Stimulated activated CD4-positive, alpha-beta T cell treated with anti-CD3 and anti-CD28 coated beads, Interleukin-2, amount 100 ng/mL, for 4 hours (primary cell): ENCODE data around the gene NCKAP5.

Experiments
- DNase-seq: peaks from one replicate; pipeline ENCODE4 v3.0.0-alpha.2; 2020; ENCODE audit warnings: low read depth

NCKAP5 gene

DNA sequence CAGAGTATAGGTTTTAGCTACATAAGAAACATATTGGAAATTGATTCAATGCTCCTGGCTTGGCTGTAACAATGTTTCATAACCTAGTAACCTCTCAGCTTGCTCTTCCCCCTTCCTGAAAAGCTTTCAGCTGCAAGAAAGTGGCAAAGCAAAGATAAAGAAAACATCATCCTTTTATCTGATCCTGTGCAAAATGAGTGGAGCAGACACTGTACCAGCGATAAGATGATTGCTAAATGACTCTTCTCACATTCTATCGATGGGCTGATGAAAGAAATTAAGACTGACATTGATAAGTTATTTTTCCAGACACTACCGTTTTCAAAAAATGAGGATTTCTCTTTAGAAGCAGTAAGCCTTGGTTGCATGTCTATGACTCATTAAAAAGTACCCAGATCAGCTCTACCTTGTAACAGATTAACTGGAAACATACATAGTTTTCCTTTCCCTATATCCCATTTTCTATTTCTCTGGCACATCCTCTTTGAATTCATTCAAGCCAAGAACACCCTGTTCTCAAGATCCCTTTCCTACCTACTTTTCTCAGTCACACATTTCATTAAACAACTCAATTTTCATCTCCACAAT, 811.2 kb downstream of the NCKAP5 start:
- DNase-seq: no peak

DNA sequence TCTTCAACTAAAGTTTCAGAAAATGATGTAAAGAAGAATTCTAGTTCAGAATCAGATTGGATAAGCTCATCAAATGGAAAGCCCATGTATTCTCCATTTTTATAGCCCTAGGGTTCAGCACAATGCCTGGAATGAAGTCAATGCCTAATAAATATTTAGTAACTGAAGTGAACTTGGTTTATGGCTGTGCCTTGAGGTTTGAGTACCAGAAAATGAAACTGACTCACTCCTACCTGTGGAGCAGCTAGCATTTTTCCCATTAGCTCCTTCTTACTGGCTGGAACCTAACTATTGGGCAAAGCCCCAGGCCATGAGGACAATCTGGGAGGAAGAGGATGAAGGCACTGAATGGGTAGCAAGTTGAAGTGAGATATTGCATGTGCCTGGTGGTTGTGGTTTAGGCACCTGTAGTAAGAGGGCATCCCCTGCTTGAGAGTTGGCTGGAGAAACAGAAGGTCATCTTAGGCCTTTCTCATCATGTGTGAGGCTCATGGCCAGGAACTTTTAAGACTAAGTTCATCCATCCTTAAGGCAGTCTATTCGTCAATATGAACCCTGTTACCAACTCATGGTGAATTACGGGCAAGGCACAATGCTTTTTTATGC, 813.3 kb downstream of the NCKAP5 start:
- DNase-seq: no peak

DNA sequence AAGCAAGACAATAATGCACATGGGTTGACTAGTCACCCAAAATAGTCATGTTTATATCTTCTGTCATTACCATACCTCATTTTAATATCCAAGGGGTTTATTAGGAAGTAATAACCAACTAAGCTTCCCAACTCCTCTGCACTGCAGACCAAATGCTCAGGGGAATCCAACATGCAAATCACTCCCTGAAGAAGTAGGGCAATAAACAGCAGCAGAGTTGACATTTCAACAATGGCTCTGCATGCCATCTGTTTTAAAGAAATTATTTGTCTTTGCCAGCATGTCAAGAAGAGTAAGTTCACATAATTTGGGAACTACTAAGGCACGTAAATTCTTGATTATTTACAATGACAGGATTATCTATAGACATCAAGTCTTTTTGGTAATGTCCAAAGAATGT, 813.9 kb downstream of the NCKAP5 start:
- DNase-seq: no peak

GRCh38 chr2:132752421-132753206, 815.6 kb downstream of the NCKAP5 start:
- no peak for DNase-seq

GRCh38 chr2:132751836-132752235, 816.4 kb downstream of the NCKAP5 start:
- DNase-seq: no peak

GRCh38 chr2:132750606-132751005, 817.7 kb downstream of the NCKAP5 start:
- DNase-seq: no peak

- no peak for DNase-seq
These were observed 821.2 kb downstream of the NCKAP5 start for GRCh38 chr2:132747046-132747445.

DNA sequence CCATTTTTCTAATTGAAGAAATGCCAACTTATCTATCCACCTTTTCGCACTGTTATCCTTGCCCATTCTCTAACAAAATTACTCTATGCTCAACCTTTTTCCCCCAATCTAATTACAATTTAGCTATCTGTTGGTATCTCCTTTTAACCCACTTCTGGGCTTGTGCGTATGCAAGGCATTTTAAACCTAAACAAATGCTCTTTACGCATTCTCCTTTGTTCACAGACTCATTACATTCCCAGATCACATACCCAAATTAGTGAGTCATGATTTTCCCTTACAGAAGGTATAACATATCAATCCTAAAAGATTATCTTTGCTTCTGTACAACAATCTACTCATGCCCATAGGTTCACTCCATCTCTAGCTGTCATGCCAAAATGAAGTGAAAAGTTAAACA, 826.5 kb downstream of the NCKAP5 start:
- DNase-seq: no peak

GRCh38 chr2:132740081-132740720, 828.1 kb downstream of the NCKAP5 start:
- DNase-seq: no peak

DNA sequence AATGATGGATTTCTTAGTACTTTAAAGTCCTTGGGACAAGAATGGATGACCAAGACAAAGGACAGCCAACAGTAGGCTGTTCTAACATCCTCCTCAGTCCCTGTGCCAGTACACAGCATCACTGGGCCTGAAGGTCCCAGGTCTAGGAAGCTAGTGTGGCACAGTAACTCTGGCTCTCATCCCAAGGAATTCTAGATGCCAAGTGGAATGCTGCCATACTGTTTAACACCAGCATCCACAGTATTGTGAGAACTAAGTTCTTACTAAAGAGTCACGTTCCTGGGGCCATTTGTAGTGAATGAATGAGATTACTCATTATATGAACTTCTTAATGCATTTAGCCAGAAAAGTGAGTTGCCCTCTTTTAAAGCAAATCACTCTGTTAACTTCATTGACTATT, 830.0 kb downstream of the NCKAP5 start:
- no peak for DNase-seq

GRCh38 chr2:132736059-132736458, 832.2 kb downstream of the NCKAP5 start:
- no peak for DNase-seq

DNA sequence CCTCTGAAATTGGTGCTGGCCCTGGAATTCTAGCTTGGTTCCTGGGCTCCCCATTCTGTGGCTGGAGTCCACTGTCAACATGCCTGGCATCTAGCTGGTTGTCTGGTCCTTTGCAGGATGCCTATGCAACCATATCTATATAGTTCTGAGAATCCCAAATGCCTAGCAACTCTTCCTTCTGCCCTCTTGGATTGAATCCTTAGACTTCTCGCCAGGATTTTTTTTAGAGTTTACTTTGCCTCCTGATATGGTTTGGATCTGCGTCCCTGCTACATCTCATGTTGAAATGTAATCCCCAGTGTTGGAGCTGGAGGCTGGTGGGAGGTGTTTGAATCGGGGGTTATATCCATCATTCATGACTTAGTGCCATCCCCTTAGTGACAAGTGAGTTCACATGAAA, 833.3 kb downstream of the NCKAP5 start:
- no peak for DNase-seq

- no peak for DNase-seq
These were observed 835.2 kb downstream of the NCKAP5 start for GRCh38 chr2:132733094-132733493.

DNA sequence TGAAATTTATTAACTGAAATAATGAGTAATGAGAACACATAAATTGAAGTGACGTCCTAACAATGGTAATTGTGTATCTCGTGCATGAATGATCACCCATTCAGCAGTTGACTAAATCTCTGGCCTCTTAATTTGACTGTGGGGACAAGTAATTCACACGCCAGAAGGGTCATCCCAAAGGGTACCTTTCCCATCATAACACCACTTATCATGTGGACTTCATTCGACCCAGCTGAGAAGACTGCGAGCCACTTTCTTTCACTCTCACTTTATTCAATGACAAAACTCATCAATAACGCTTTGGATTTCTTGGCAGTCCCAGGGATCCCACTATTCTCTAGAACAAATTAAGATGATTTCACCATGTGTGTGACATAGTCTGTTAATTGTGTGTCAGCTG, 835.6 kb downstream of the NCKAP5 start:
- no peak for DNase-seq

DNA sequence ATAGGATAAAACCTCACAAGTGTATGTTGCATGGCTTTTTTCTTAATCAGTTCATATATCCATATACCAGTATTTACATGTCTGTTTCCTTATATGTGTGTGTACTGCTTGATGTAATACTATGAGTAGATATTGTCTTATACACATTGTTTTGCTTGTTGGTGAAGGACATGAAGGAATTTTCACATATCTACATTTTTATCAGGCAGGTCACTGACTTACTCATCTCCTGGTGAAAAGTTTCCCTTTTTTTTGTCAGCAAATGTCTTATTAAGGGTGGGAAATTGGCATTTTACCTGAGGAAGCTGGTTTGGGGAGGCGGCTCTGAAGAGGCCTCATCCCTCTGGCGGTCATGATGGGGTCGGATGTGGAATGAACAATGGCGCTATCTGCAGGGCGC, 836.8 kb downstream of the NCKAP5 start:
- no peak for DNase-seq

GRCh38 chr2:132730611-132731010, 837.7 kb downstream of the NCKAP5 start:
- no peak for DNase-seq

GRCh38 chr2:132729522-132729921, 838.7 kb downstream of the NCKAP5 start:
- DNase-seq: no peak

GRCh38 chr2:132726155-132726554, 842.1 kb downstream of the NCKAP5 start:
- DNase-seq: no peak

DNA sequence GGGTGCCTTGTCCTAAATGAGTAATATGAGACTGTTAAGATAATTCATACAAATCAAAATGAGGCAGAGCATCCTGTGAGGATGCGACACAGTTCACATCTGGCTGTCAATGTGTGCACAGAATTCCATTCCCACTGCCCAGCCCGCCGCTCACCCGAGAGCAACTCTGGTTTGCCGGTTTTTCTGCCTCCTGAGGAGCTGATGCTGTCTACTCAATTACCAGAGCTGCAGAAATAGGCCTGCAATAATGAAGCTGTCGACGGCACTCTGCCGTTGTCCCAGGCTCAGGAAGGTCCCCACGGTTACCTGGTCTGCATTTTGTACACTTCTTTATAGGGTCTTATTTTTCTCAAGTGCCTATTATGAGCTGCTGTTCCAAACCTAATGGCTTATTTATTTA, 842.5 kb downstream of the NCKAP5 start:
- DNase-seq: no peak

GRCh38 chr2:132725148-132725547, 843.1 kb downstream of the NCKAP5 start:
- no peak for DNase-seq

- DNase-seq: no peak
These were observed 846.3 kb downstream of the NCKAP5 start for GRCh38 chr2:132721938-132722337.

DNA sequence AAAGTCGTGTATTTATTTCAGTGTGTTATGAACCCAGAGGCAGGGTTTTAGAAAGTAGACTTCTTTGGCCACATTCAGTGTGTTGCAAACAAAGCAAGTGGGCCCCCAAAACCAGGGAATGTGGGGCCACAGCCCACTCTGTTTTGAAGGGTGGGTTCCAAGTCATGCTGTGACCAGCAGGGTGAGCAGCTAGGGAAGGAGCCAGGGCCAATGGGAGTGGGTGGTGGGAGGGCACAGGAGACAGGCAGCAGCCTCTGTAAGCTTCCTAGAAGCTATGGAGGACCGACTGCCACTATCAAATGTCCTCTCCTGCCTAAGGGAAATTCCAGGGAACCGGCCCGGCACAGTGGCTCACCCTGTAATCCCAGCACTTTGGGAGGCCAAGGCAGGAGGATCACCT, 847.9 kb downstream of the NCKAP5 start:
- no peak for DNase-seq

GRCh38 chr2:132719480-132719879, 848.8 kb downstream of the NCKAP5 start:
- DNase-seq: no peak
